ENCODE data around the gene TTC34.
"Not testable (repeated sequence)": the region's sequence is repeated elsewhere in the genome, so short reads cannot be mapped to it uniquely, and the experiment has no call there.

DNA sequence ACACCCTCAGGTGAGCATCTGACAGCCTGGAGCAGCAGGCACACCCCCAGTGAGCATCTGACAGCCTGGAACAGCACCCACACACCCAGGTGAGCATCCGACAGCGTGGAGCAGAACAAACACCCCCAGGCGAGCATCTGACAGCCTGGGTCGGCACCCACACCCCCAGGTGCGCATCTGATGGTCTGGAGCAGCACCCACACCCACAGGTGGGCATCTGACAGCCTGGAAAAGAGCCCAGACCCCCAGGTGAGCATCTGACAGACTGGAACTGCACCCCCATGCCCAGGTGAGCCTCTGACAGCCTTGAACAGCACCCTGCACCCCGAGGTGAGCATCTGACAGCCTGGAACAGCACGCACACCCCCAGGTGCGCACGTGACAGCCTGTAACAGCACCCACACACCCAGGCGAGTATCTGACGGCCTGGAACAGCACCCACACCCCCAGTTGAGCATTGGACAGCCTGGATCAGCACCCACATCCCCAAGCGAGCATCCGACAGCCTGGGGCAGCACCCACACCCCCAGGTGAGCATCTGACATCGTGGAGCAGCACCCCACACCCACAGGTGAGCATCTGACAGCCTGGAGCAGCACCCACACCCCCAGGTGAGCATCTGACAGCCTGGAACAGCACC is 51.3 kb downstream of the TTC34 start:
- TF ChIP-seq, protein P1, sequence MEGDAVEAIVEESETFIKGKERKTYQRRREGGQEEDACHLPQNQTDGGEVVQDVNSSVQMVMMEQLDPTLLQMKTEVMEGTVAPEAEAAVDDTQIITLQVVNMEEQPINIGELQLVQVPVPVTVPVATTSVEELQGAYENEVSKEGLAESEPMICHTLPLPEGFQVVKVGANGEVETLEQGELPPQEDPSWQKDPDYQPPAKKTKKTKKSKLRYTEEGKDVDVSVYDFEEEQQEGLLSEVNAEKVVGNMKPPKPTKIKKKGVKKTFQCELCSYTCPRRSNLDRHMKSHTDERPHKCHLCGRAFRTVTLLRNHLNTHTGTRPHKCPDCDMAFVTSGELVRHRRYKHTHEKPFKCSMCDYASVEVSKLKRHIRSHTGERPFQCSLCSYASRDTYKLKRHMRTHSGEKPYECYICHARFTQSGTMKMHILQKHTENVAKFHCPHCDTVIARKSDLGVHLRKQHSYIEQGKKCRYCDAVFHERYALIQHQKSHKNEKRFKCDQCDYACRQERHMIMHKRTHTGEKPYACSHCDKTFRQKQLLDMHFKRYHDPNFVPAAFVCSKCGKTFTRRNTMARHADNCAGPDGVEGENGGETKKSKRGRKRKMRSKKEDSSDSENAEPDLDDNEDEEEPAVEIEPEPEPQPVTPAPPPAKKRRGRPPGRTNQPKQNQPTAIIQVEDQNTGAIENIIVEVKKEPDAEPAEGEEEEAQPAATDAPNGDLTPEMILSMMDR (IDR thresholded peaks at IDR 0.05 in 4 of 5, conservative IDR thresholded peaks at IDR 0.05 in 1 of 5), result not testable (repeated sequence)
- not testable (repeated sequence) for TF ChIP-seq POLR2A (IDR thresholded peaks at IDR 0.05)
